GM15510 (cell line): ENCODE measurements around the gene CPAMD8.

Source experiments
- POLR2A ChIP-seq: IDR thresholded peaks from 3 replicates; pipeline ENCODE4 v1.6.1; 2011; ENCODE audit warnings: borderline replicate concordance; ENCODE audit not compliant: insufficient read length; ENCODE audit errors: extremely low read depth

Gene CPAMD8

GRCh38 chr19:16943942-16944625 is 82.5 kb downstream of the CPAMD8 start:
- no peak for TF ChIP-seq POLR2A

- TF ChIP-seq POLR2A = no peak
Measured at GRCh38 chr19:16942583-16942982, 84.0 kb downstream of the CPAMD8 start.

- no peak for TF ChIP-seq POLR2A
Measured at GRCh38 chr19:16940626-16941025, 86.0 kb downstream of the CPAMD8 start.

GRCh38 chr19:16938211-16938610 is 88.4 kb downstream of the CPAMD8 start:
- TF ChIP-seq POLR2A = no peak

GRCh38 chr19:16936901-16937300 is 89.7 kb downstream of the CPAMD8 start:
- TF ChIP-seq POLR2A = no peak

GRCh38 chr19:16934489-16934888 is 92.1 kb downstream of the CPAMD8 start:
- TF ChIP-seq POLR2A = no peak

GRCh38 chr19:16931306-16931705 is 95.3 kb downstream of the CPAMD8 start:
- TF ChIP-seq POLR2A = no peak

GRCh38 chr19:16930753-16931152 is 95.9 kb downstream of the CPAMD8 start:
- no peak for TF ChIP-seq POLR2A

- no peak for TF ChIP-seq POLR2A
Measured at GRCh38 chr19:16928916-16929315, 97.7 kb downstream of the CPAMD8 start.

GRCh38 chr19:16928351-16928750 is 98.3 kb downstream of the CPAMD8 start:
- no peak for TF ChIP-seq POLR2A

GRCh38 chr19:16927883-16928282 is 98.7 kb downstream of the CPAMD8 start:
- TF ChIP-seq POLR2A = no peak

GRCh38 chr19:16922949-16923348 is 103.7 kb downstream of the CPAMD8 start:
- no peak for TF ChIP-seq POLR2A

- TF ChIP-seq POLR2A = no peak
Measured at GRCh38 chr19:16922592-16922934, 104.0 kb downstream of the CPAMD8 start.

GRCh38 chr19:16921766-16922591 is 104.6 kb downstream of the CPAMD8 start:
- TF ChIP-seq POLR2A = no peak

GRCh38 chr19:16920816-16921529 is 105.6 kb downstream of the CPAMD8 start:
- TF ChIP-seq POLR2A = no peak
